HG03064 (cell line): ENCODE data around the gene DOCK10.
"Not testable (repeated sequence)": the region's sequence is repeated elsewhere in the genome, so short reads cannot be mapped to it uniquely, and the experiment has no call there.

ENCODE experiments used
- ATAC-seq: cut with Tn5 transposase; IDR thresholded peaks from one replicate; pipeline ENCODE4 v1.9.1; 2021; ENCODE audit warnings: low read depth; ENCODE audit not compliant: unreplicated experiment

Gene DOCK10

GRCh38 chr2:224925061-224925809, 117.0 kb downstream of the DOCK10 start:
- peak; percentile 22 for ATAC-seq

DNA sequence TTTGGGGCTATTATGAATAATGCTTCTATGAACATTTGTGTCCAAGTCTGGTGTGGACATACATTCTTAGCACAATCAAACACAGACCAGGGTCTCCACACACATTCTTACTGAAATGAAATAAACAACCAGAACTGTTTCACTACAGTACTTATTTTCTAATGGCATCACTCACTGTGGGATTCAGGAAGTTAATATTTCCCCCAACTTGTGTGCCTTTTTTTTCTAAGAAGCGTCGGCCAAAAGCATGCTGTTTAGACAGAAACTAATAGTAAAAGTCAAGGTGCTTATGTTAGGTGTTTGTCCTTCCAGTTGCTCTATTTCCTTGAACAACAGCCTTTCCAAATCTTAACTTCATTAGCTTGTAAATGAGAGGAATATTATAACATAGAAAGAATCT, 117.6 kb downstream of the DOCK10 start:
- no peak for ATAC-seq

DNA sequence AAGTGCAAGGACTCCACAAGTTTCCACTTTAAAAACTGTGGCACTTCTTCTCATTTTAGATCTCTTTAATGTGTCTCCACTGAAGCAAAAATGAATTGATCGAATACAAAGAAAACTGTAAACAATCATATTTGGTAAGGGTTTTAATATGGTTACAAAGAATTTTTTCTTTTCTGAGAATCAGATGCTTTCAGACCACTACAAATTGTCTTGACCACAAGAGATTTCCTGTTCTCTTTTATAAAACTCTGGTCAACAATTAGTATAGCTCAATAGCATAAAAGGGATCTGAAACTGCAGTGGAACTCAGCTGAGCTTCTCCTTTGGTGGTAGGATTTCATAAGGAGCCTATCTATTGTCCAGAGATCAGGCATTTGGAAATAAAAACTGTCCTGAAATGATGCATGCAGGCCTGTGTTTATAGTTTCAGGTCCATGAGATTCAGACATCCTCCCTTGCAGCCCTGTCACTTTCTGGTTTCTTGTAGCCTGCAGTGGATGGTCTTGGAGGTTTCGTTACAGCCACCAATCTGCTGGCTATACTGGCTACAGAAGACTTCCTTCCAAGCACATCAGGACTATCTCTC, 120.0 kb downstream of the DOCK10 start:
- ATAC-seq = peak; percentile 57

- ATAC-seq = no peak
Measured at GRCh38 chr2:224919472-224920110, 122.7 kb downstream of the DOCK10 start.

DNA sequence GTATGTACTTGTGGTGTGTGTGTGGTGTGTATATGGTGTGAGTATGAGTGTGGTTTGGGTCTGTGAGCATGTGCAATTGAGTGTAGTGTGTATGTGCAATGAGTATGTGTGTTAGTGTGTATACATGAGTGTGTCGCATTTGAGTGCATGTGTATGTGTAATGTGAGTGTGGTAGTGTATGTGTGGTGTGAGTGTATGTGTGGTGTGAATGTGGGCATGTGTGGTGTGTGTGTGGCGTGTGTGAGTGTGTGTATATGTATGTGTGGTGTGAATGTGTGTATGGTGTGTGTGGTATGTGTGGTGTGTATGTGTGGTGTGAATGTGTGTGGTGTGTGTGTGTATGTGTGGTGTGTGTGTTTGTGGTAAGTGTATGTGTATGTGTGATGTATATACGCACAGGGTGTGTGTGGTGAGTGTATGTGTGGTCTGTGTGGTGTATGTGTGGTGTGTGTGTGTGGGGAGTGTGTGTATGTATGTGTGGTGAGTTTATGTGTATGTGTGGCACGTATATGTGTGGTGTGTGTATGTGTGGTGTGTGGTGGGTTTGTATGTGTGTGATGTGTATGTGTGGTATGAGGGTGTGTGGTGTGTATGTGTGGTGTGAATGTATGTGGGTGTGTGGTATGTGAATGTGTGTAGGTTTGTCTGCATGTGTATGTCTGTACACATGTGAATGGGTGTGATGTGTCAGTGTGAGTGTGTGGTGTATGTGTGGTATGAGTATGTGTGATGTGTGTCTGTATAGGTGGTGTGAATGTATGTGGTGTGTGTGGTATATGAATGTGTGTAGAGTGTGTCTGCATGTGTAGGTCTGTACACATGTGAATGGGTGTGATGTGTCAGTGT, 123.4 kb downstream of the DOCK10 start:
- no peak for ATAC-seq

DNA sequence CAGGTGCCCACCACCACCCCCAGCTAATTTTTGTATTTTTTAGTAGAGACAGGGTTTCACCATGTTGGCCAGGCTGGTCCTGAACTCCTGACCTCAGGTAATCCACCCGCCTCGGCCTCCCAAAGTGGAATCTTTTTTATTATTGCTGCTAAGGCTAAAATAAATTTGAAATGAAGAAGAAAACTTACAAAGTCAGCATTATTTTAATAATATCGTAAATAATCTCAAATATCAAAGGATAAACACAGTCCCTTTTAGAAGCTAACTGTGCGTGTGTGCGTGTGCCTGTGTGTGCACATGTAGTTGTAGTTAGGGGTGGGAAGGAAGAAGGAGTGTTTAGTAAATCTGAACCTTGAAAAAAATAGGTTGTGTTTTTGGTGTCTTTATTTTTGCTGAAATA, 125.0 kb downstream of the DOCK10 start:
- ATAC-seq = not testable (repeated sequence)

DNA sequence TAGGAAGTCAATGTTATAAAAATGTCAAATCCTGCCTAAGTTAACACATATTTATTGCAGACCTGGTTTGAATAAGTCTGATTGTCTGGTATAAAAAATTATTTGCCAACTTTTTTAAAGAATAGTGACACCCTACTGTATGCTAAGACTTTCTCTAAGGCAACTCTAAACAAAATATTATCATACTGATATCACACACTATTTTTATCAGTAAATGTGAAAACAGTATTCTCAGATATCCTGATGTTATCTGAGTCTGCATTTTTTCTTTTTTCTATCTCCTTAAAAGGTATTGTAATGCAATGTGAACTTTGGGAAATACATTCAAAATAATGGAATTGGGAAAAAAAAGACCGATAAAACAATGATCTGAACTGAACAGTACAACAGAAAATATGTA, 127.1 kb downstream of the DOCK10 start:
- ATAC-seq = no peak

DNA sequence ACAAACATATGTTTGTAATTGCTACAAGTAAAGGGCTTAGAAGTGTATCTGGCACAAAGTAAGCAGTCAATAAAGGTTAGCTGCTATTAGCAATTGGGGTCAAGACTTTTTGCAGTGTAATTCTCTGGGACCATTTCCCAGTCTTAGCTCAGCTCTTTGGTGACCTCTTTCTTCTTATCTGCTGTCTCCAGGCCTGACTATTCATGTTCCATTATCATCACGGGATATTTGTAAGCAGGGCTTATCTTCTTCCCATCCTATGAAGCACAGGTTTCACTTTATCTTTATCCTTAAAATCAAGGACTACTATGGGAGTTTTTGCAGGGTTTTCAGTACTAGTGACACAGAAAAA, 131.7 kb downstream of the DOCK10 start:
- ATAC-seq = no peak

DNA sequence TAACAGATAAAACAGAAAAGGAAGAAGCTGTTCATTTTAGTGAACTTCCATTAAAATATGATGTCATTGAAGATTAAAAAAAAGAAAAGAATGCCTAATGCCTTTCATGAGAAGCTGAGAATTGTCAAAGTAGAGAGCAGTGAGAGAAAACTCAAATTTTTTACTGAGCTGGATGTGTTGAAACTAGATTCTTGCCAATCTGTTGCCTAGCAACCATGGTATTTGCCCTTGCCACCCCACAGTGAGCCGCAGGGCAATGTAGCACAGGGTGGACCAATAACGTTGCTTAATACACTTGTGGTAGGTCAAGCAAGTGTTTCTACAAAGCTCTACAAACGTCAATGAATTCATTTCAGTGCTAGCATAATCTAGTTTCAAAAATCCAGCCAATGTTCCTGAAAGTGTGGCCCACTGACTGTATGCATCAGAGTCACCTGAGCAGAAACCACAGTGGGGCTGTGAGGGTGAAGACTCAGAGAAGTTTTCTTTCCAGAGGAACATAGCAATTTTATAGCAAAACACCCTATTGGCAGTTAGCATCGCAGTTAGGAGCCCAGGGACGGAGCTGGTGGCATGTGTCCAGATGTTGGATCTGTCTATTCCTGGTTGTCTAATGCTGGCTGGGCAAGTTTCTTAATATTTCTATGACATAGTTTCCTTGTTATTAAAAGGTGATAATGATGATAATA, 132.2 kb downstream of the DOCK10 start:
- ATAC-seq = peak; percentile 89

DNA sequence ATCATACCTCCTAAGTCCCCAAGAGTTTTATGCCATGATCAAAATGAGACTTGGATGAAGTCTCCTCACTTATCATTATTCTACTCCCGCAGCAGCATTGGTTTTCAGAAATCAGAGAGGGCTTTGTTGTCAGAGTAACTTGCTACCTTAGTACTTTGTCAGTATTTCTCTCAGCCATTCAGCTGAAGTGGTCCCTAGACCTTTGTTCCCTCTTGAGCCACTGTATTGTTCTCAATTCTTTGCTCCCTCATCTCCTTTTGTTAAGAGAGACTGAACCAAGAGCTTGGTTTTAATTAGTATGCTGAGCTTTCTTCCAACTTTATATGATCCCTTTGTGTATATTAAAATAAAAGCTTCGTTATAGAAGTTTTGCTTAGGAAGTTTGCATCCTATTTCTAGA, 133.4 kb downstream of the DOCK10 start:
- ATAC-seq = no peak

DNA sequence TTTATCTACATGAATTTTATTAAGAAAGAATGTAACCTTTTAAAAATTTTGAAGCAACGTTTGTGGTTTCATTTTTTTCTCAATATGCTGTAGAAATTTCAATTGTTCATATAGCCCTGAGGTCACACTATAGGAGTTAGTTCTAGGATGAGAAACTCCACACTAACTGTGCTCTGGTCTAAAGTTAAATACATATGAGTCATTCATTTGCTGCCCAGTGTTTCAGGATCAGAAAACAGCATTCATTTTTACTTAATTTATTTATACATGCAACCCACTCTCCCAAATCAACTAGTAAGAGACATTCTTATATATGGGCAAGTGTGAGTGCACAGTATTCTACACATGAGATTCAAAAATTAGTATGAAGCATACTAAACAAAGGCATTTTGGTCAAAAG, 137.9 kb downstream of the DOCK10 start:
- no peak for ATAC-seq

- ATAC-seq = no peak
Measured at GRCh38 chr2:224903621-224904020, 138.6 kb downstream of the DOCK10 start.

GRCh38 chr2:224901121-224901676, 141.1 kb downstream of the DOCK10 start:
- no peak for ATAC-seq

DNA sequence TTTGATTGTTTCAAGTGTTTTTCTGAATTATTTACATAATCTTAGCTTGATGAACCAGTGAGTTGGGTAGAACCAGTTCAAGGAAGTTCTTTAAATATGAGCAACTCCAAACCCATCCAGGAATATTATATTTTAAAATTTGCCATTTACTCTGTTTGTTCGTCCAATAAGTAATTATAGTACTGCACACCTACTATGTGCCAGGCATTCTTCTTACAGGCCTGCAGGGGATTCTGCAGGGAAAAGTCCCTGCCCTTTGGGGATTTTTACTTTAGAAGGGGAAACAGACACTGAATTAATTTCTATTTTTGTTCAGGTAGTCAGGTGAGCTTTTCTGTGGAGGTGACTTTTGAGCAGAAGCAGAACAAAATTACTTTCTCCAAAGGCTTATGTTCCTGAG, 146.9 kb downstream of the DOCK10 start:
- no peak for ATAC-seq

GRCh38 chr2:224894356-224894755, 147.9 kb downstream of the DOCK10 start:
- ATAC-seq = peak; percentile 86

DNA sequence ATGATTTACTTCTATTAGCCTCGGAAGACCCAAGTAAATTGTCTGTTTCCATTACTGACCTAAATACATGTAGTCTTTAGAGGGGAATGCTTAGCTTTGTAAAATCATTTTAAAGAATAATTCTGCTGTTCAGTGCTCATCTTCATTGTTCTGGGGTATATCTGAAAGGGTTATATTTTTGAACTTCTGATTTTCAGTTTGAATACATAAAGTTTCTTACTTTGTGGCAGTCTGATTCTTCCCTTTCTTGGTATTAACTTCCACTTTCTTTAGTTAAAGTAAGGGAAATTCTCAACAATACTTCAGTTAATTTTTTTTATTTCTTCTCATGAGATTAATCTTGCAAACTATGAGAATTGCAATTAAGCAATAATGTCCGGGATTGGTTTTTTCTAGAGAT, 148.4 kb downstream of the DOCK10 start:
- no peak for ATAC-seq

GRCh38 chr2:224892574-224893204, 149.6 kb downstream of the DOCK10 start:
- no peak for ATAC-seq

GRCh38 chr2:224890372-224890771, 151.9 kb downstream of the DOCK10 start:
- ATAC-seq = no peak

DNA sequence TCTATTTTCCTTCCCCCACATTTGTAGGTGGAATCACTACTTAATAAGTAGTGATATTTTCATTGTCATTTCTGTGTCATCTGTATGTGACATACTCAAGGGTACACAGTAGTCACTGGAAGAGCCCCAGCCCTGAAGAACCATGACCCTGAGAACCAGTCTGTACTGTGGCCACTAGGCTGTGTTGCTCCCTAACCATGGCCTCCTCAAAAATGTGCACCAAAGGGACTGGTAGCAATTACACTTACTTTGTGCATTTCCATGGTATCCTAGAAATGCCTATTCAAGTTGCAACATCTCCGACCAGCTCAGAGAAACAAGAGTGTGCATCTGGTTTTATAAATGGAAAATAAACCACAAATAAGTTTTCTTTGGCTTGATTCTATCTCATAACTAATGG, 155.1 kb downstream of the DOCK10 start:
- no peak for ATAC-seq
